Measurements from ENCODE around the gene MAP1B.
"Not testable (repeated sequence)": the region's sequence is repeated elsewhere in the genome, so short reads cannot be mapped to it uniquely, and the experiment has no call there.

DNA sequence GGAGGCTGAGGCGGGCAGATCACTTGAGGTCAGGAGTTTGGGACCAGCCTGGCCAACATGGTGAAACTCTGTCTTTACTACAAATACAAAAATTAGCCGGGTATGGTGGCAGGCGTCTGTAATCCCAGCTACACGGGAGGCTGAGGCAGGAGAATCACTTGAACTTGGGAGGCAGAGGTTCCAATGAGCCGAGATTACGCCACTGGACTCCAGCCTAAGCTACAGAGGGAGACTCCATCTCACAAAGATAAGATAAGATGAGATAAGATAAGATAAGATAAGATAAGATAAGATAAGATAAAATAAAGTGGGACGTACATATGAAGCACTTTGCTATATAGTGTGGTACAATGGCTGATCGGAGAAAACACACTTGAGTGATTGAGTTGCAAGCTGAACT is 17.6 kb upstream of the MAP1B start:
- TF ChIP-seq EZH2 (IDR thresholded peaks at IDR 0.05; ENCODE audit: borderline replicate concordance, low read depth, low read length, severe bottlenecking) = not testable (repeated sequence)
- TF ChIP-seq, protein P1, sequence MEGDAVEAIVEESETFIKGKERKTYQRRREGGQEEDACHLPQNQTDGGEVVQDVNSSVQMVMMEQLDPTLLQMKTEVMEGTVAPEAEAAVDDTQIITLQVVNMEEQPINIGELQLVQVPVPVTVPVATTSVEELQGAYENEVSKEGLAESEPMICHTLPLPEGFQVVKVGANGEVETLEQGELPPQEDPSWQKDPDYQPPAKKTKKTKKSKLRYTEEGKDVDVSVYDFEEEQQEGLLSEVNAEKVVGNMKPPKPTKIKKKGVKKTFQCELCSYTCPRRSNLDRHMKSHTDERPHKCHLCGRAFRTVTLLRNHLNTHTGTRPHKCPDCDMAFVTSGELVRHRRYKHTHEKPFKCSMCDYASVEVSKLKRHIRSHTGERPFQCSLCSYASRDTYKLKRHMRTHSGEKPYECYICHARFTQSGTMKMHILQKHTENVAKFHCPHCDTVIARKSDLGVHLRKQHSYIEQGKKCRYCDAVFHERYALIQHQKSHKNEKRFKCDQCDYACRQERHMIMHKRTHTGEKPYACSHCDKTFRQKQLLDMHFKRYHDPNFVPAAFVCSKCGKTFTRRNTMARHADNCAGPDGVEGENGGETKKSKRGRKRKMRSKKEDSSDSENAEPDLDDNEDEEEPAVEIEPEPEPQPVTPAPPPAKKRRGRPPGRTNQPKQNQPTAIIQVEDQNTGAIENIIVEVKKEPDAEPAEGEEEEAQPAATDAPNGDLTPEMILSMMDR (IDR thresholded peaks at IDR 0.05; ENCODE audit: borderline replicate concordance, extremely low read depth, low read length, poor library complexity, severe bottlenecking) = not testable (repeated sequence)
